Adrenal gland (tissue), 12 donors: ENCODE results near the gene SF3A1. TPM values are rescaled to one million over a fixed set of nuclear protein-coding genes. Genes with fewer than 3 reads are reported as not detected.

Experiments
- DNase-seq, 7 donors: peaks; one replicate each; pipeline ENCODE4 v3.0.0-alpha.2; 2019 to 2020
- H3K27ac ChIP-seq, 5 donors: fragments of 200-600 bp; sonication (generic) in 4 of 5; 1 replicate in 3 of 5; 2 replicates in 2 of 5; pipeline versions ENCODE4 v1.5.1 to v1.8.0; 2016 to 2020; ENCODE audit warnings: mild to moderate bottlenecking in 1 of 5
- H3K27me3 ChIP-seq: fragments of 200-600 bp; 2 replicates; pipeline ENCODE4 v1.8.0; 2021
- H3K36me3 ChIP-seq, 2 donors: fragments of 200-600 bp; replicated peaks in 1 of 2; 1 replicate in 1 of 2; 2 replicates in 1 of 2; pipeline versions ENCODE4 v1.5.1 to v1.8.0; 2018 to 2022
- H3K4me1 ChIP-seq, 2 donors: fragments of 200-600 bp; replicated peaks in 1 of 2; 1 replicate in 1 of 2; 2 replicates in 1 of 2; pipeline versions ENCODE4 v1.5.1 to v1.8.0; 2018 to 2021
- H3K4me3 ChIP-seq, 4 donors: fragments of 200-600 bp; sonication (generic) in 3 of 4; one replicate each; pipeline ENCODE4 v1.5.1; 2016 to 2018
- H3K9me3 ChIP-seq, 3 donors: fragments of 200-600 bp; sonication (generic) in 1 of 3; replicated peaks in 1 of 3; 1 replicate in 2 of 3; 2 replicates in 1 of 3; pipeline versions ENCODE4 v1.5.1 to v1.8.0; 2016 to 2021
- POLR2A ChIP-seq, 2 donors: fragments of 450-650 bp; IDR thresholded peaks; one replicate each; pipeline ENCODE4 v1.6.1; 2017; ENCODE audit warnings: antibody characterized with exemption in 2 of 2, mild to moderate bottlenecking in 2 of 2, moderate library complexity in 1 of 2
- WGBS, 4 donors: extraction: QIAGEN DNeasy Blood & Tissue Kit in 2 of 4; methylation state at CpG; one replicate each; pipeline versions ENCODE4 v1.1.5 to v1.1.7; 2013 to 2017; 5-methylcytosine and 5-hydroxymethylcytosine counted together
- intact Hi-C, 2 donors: fragments of 100-400 bp; cut with DNase I; formaldehyde crosslinking; loops; one replicate each; pipeline versions ENCODE4 v1.14.1 to v1.15.0; 2022 to 2023
- polyA plus RNA-seq, 3 donors: library from polyadenylated mRNA; stranded (reverse); fragments of 200-250 nt in 2 of 3; fragments of 350-450 nt in 1 of 3; fragmentation: Illumina TruSeq in 1 of 3; extraction: RNeasy Lipid Tissue Mini Kit (QIAGEN cat#74804) in 1 of 3; gene quantifications; one replicate each; pipeline ENCODE4 v1.2.3, GENCODE V29; 2013 to 2014
- total RNA-seq, 9 donors: library from RNA; depleted of rRNA in 4 of 9; stranded (reverse); fragments of >200 nt in 4 of 9; fragments of 120-200 nt in 1 of 9; fragmentation: NEBNext Ultra II Directional in 1 of 9; extraction: Animal tissue kit (Norgen Biotek cat#: 25700) in 1 of 9; gene quantifications; one replicate each; pipeline versions ENCODE4 v1.1.0 to v1.2.4, GENCODE V29; 2013 to 2023
- TF ChIP-seq, protein P1 (sequence below), 6 experiments: fragments of 450-650 bp in 4 of 6; fragments of 200-600 bp in 2 of 6; sonication (generic) in 1 of 6; IDR thresholded peaks; 1 replicate in 5 of 6; 2 replicates in 1 of 6; pipeline versions ENCODE4 v1.5.1 to v1.8.0; 2016 to 2021; ENCODE audit warnings: antibody characterized with exemption in 6 of 6, mild to moderate bottlenecking in 2 of 6, moderate library complexity in 1 of 6
- donor health status: healthy with polysubstance abuse.
- donor health status: Bipolar disorder and iron deficiency.
- donor health status: DM: yes; HTN: yes; CAD: no.
- donor health status: DM: no; HTN: no; CAD: no.
- donor health status: DM: no; HTN: no; CAD: no.
- donor health status: DM: yes; HTN: yes; CAD: no.

SF3A1 gene
- total and polyA plus RNA-seq, 12 donors, result 15.7 to 212 (median 107) TPM

- Histone ChIP-seq H3K9me3 (no peaks in the 10 kb centered on the region), H3K36me3 (peaks cover 0 to 8% of the 10 kb centered on the region in 2 donors), H3K4me3 (no peak overlapping the region), H3K27me3 (no peaks in the 10 kb centered on the region), H3K27ac (peak overlapping the region in 2 of 5 donors; percentile 57 to 91), H3K4me1 (peaks cover 32 to 36% of the 10 kb centered on the region in 2 donors)
- DNase-seq, result no peak
- TF ChIP-seq, protein P1, sequence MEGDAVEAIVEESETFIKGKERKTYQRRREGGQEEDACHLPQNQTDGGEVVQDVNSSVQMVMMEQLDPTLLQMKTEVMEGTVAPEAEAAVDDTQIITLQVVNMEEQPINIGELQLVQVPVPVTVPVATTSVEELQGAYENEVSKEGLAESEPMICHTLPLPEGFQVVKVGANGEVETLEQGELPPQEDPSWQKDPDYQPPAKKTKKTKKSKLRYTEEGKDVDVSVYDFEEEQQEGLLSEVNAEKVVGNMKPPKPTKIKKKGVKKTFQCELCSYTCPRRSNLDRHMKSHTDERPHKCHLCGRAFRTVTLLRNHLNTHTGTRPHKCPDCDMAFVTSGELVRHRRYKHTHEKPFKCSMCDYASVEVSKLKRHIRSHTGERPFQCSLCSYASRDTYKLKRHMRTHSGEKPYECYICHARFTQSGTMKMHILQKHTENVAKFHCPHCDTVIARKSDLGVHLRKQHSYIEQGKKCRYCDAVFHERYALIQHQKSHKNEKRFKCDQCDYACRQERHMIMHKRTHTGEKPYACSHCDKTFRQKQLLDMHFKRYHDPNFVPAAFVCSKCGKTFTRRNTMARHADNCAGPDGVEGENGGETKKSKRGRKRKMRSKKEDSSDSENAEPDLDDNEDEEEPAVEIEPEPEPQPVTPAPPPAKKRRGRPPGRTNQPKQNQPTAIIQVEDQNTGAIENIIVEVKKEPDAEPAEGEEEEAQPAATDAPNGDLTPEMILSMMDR (IDR thresholded peaks at IDR 0.05), result no peak
- no peak for TF ChIP-seq POLR2A (IDR thresholded peaks at IDR 0.05)
- intact Hi-C loops, result loop anchor here in 1 of 2 donors (5.0 kb wide), 1 partner anchor 41 kb away; the partner anchor contains the start of gene CASTOR1
- WGBS, 4 donors, result 81 to 92% (median 84%) methylated on average over 5 of the region's 5 CpGs
These were observed 28.8 kb downstream of the SF3A1 start for GRCh38 chr22:30327864-30328345.

DNA sequence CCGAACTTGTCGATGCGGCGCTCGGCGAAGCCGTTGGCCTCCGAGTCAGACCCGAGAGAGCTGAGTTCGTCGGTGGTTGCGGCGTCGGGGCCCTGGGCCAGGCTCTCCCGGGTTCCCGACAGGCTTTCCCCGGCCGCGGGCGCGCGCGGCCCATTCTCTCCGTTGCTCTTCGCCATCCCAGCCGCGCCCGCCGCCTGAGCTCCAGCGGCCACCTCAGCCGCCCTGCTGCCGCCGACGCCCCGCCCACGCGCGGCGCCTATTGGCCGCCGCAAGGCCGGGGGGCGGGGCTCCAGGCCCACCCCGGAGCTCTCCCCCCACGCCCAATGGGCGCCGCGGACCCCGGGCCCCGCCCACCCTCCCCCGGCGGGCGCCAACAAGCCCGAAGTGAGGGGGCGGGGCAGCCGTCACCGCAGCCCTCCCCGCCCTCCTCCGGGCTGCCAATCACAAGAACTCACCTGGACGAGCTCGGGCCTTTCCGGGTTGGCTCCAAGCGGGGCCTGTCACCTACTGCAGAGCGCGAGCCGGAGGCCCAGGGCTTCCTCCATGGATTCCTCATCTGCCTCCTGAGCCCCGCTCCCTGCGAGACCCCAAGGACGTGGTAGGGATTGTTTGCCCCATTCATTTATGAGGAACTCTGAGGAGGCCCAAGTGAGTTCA is 29.9 kb downstream of the SF3A1 start, which contains the start of gene TBC1D10A:
TSS of gene TBC1D10A (minus strand) at position 236 of the 657 bp plus-strand sequence. CDS start at position 176, 60 bp downstream.
- Histone ChIP-seq H3K27ac (peak within 1 kb of the TSS; percentile 35 to 91 (median 81)), H3K9me3 (no peaks in the 10 kb centered on the region), H3K4me1 (peaks cover 34 to 47% of the 10 kb centered on the region in 2 donors), H3K4me3 (peak within 1 kb of the TSS; percentile 60 to 92 (median 63)), H3K27me3 (no peaks in the 10 kb centered on the region), H3K36me3 (no peaks in the 10 kb centered on the region)
- intact Hi-C loops, result loop anchor here in 1 of 2 donors (5.0 kb wide), 1 partner anchor 40 kb away; the partner anchor contains the start of gene CASTOR1
- 0 to 1% (median 1%) methylated on average over 5 to 69 of the region's 69 CpGs; no CpG with 5 or more reads in 1 of the 4 donors for WGBS, 4 donors
- peak; percentile 88 to 95 (median 90) for DNase-seq
- TF ChIP-seq, protein P1 (IDR thresholded peaks at IDR 0.05), result no peak
- TF ChIP-seq POLR2A (IDR thresholded peaks at IDR 0.05), result peak; percentile 64 to 90

DNA sequence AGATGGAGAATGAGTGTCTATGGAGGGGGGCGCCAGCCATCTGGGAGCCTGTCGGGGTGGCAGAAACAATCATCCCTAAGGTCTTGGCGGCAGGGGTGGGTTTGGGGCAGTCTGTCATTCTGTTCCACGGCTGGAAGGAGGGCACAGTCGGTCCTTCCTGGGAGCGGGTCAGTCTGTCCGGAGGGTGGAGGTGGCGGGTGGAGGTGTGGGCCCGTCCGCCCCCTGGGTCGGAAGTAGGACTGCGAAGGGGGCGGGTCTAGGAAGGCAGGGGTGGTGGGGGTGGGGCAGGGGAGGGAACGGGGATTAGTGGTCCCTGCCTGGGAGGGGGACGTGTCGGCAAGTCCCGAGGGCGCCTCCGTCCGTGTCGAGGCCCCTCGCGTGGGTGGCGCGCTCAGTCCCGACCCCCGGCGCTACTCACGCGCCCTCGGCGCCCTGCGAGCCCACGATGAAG is 30.4 kb downstream of the SF3A1 start:
- 0 to 2% (median 0%) methylated on average over 2 to 34 of the region's 34 CpGs for WGBS, 4 donors
- Histone ChIP-seq H3K27ac (peak overlapping the region; percentile 35 to 91 (median 81)), H3K27me3 (no peaks in the 10 kb centered on the region), H3K4me1 (peaks cover 34 to 52% of the 10 kb centered on the region in 2 donors), H3K4me3 (peak overlapping the region; percentile 60 to 92 (median 63)), H3K9me3 (no peaks in the 10 kb centered on the region), H3K36me3 (no peaks in the 10 kb centered on the region)
- no peak for TF ChIP-seq POLR2A (IDR thresholded peaks at IDR 0.05)
- TF ChIP-seq, protein P1 (IDR thresholded peaks at IDR 0.05), result no peak
- peak in 2 of 7 donors; percentile 42 to 44 for DNase-seq
- intact Hi-C loops, result loop anchor here in 1 of 2 donors (5.0 kb wide), 1 partner anchor 39 kb away; the partner anchor contains the start of gene CASTOR1

DNA sequence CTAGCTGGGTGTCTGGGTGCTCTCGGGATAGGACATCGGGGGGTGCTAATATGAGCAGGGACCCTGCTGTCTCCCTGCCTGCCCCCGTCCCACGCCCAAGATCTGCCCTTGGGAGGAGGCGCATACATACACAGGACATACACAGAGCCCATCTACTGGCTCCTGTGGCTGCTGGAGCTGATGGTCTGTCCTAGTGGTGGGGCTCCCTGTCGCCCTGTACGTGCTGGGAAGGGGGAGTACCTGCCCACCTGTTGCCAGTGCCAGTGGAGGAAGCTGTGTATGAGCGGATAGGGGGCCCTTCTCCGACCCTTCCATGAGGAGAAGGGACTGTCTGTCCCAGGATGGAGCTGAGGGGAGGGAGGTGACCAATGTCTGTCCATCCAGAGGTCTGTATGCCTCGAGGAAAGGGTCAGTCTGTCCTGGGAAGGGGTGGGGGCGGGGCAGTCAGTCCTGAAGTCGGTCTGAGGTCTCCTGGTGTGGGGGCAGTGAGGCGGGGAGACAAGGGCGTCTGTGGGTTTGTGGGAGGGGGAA is 30.9 kb downstream of the SF3A1 start:
- TF ChIP-seq, protein P1 (IDR thresholded peaks at IDR 0.05), result no peak
- no peak for TF ChIP-seq POLR2A (IDR thresholded peaks at IDR 0.05)
- intact Hi-C loops, result loop anchor here in 1 of 2 donors (5.0 kb wide), 1 partner anchor 38 kb away; the partner anchor contains the start of gene CASTOR1
- H3K4me1 ChIP-seq, result peaks cover 34 to 57% of the 10 kb centered on the region in 2 donors
- 26 to 33% (median 32%) methylated on average over 8 to 14 of the region's 14 CpGs for WGBS, 4 donors
- H3K27me3 ChIP-seq, result no peaks in the 10 kb centered on the region
- H3K27ac ChIP-seq, result peak overlapping the region; percentile 35 to 91 (median 81)
- no peak for DNase-seq
- H3K36me3 ChIP-seq, result no peaks in the 10 kb centered on the region
- no peaks in the 10 kb centered on the region for H3K9me3 ChIP-seq
- peak overlapping the region in 3 of 4 donors; percentile 60 to 92 (median 66) for H3K4me3 ChIP-seq
